Esophagus muscularis mucosa (tissue), 4 donors: ENCODE measurements around the gene CTIF. TPM values are rescaled to one million over a fixed set of nuclear protein-coding genes. Genes with fewer than 3 reads are reported as not detected.

Source experiments
- DNase-seq: peaks from one replicate; pipeline ENCODE4 v3.0.0-alpha.2; 2017; ENCODE audit errors: extremely low spot score
- H3K27ac ChIP-seq, 4 donors: fragments of 200-600 bp; sonication (generic); replicated peaks in 1 of 4; 1 replicate in 3 of 4; 2 replicates in 1 of 4; pipeline ENCODE4 v1.5.1; 2016 to 2019; ENCODE audit warnings: mild to moderate bottlenecking in 1 of 4
- H3K27me3 ChIP-seq, 4 donors: fragments of 200-600 bp; sonication (generic); one replicate each; pipeline versions ENCODE4 v1.5.1 to v1.6.0; 2016 to 2019
- H3K36me3 ChIP-seq, 4 donors: fragments of 200-600 bp; sonication (generic); one replicate each; pipeline ENCODE4 v1.5.1; 2016 to 2019
- H3K4me1 ChIP-seq, 4 donors: fragments of 200-600 bp; sonication (generic); one replicate each; pipeline ENCODE4 v1.5.1; 2016 to 2019
- H3K4me3 ChIP-seq, 4 donors: fragments of 200-600 bp; sonication (generic); 1 replicate in 2 of 4; 2 replicates in 2 of 4; pipeline ENCODE4 v1.5.1; 2016 to 2019; ENCODE audit warnings: mild to moderate bottlenecking in 4 of 4, moderate library complexity in 1 of 4
- H3K9me3 ChIP-seq, 4 donors: fragments of 200-600 bp; sonication (generic); 1 replicate in 3 of 4; 2 replicates in 1 of 4; pipeline ENCODE4 v1.5.1; 2016 to 2019
- CTCF ChIP-seq, 3 experiments: fragments of 200-600 bp in 2 of 3; fragments of 450-650 bp in 1 of 3; sonication (generic) in 2 of 3; IDR thresholded peaks; one replicate each; pipeline ENCODE4 v1.5.1; 2017 to 2019; ENCODE audit warnings: antibody characterized with exemption in 3 of 3, mild to moderate bottlenecking in 2 of 3, moderate library complexity in 1 of 3
- EP300 ChIP-seq: sonication (generic); formaldehyde crosslinking; IDR thresholded peaks from one replicate; pipeline ENCODE4 v1.6.1; 2017; ENCODE audit warnings: antibody characterized with exemption
- POLR2A ChIP-seq: fragments of 450-650 bp; IDR thresholded peaks from one replicate; pipeline ENCODE4 v1.6.1; 2017; ENCODE audit warnings: antibody characterized with exemption, moderate library complexity, mild to moderate bottlenecking, low read depth
- POLR2AphosphoS5 ChIP-seq, 2 donors: sonication (generic); formaldehyde crosslinking; IDR thresholded peaks; one replicate each; pipeline ENCODE4 v1.6.1; 2017; ENCODE audit warnings: antibody characterized with exemption in 2 of 2
- WGBS: methylation state at CpG from one replicate; pipeline ENCODE4 v1.1.5; 2018; 5-methylcytosine and 5-hydroxymethylcytosine counted together
- intact Hi-C: fragments of 100-400 bp; cut with DNase I; formaldehyde crosslinking; loops from one replicate; pipeline ENCODE4 v1.15.1; 2023
- total RNA-seq, 4 donors: library from RNA; depleted of rRNA; stranded (reverse); fragments of >200 nt; gene quantifications; one replicate each; pipeline versions ENCODE4 v1.1.0 to v1.2.1, GENCODE V29; 2016

The CTIF gene
- total RNA-seq, 4 donors from 2014 or later = 63.1 to 137 (median 87.7) TPM

DNA sequence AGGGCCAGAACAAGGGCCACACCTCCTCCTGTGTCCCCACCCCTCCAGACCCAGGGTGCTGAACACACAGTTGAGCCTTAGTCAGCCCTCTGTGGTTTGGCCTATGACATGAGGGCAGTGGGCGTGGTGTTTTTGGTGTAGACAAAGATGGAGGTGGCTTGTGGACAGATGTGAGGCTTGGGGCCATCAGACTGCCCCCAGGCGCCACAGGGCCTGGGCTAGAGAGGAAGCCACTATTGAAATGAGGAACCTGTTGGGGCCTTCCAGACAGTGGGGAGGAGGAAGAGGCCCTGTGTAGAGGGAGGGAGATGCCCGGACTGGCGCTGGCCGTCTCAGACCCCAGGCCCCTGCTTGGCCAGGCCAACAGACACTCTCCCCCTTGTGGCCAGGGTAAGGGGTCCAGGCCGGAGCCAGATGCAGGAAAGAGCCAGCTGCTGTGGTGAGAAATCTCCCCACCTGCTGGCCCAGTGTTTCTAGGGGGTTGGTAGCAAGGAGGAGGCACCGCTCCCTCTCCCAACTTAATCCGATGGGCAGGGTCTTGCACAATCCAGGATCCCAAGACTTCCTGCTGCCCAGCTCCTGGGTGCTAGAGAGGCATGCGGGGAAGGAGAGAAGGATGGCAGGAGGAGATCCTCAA is 358.2 kb downstream of the CTIF start:
- TF ChIP-seq POLR2AphosphoS5 (IDR thresholded peaks at IDR 0.05) = no peak
- TF ChIP-seq EP300 = no peak
- TF ChIP-seq POLR2A = no peak
- TF ChIP-seq CTCF (IDR thresholded peaks at IDR 0.05) = no peak
- H3K27me3 ChIP-seq = no peaks in the 10 kb centered on the region
- no peaks in the 10 kb centered on the region for H3K36me3 ChIP-seq
- H3K9me3 ChIP-seq = no peaks in the 10 kb centered on the region
- peaks cover 6 to 24% (median 15%) of the 10 kb centered on the region in 4 donors for H3K4me1 ChIP-seq
- intact Hi-C loops = no loop called here
- H3K4me3 ChIP-seq = no peak overlapping the region
- WGBS = 68% methylated on average over 9 of the region's 9 CpGs
- DNase-seq = no peak
- no peak overlapping the region for H3K27ac ChIP-seq

- no peak for DNase-seq
- Histone ChIP-seq H3K36me3 (no peaks in the 10 kb centered on the region), H3K9me3 (no peaks in the 10 kb centered on the region), H3K4me3 (no peak overlapping the region), H3K27ac (no peak overlapping the region), H3K27me3 (no peaks in the 10 kb centered on the region), H3K4me1 (peaks cover 11 to 30% (median 20%) of the 10 kb centered on the region in 4 donors)
- TF ChIP-seq EP300 (no peak), POLR2A (no peak), CTCF (IDR thresholded peaks at IDR 0.05) (no peak), POLR2AphosphoS5 (IDR thresholded peaks at IDR 0.05) (no peak)
- 85% methylated on average over 4 of the region's 5 CpGs for WGBS
- intact Hi-C loops = no loop called here
These were observed 358.7 kb downstream of the CTIF start for GRCh38 chr18:48897531-48897930.

GRCh38 chr18:48898521-48898920 is 359.7 kb downstream of the CTIF start:
- 87% methylated on average over 4 of the region's 4 CpGs for WGBS
- H3K9me3 ChIP-seq = no peaks in the 10 kb centered on the region
- no peaks in the 10 kb centered on the region for H3K36me3 ChIP-seq
- intact Hi-C loops = no loop called here
- no peak overlapping the region for H3K27ac ChIP-seq
- H3K4me1 ChIP-seq = peaks cover 20 to 33% (median 27%) of the 10 kb centered on the region in 4 donors
- TF ChIP-seq POLR2AphosphoS5 (IDR thresholded peaks at IDR 0.05) = no peak
- no peak for TF ChIP-seq EP300
- DNase-seq = no peak
- H3K27me3 ChIP-seq = no peaks in the 10 kb centered on the region
- no peak overlapping the region for H3K4me3 ChIP-seq

GRCh38 chr18:48899558-48900174 is 360.8 kb downstream of the CTIF start:
- H3K27me3 ChIP-seq = no peaks in the 10 kb centered on the region
- H3K36me3 ChIP-seq = no peaks in the 10 kb centered on the region
- H3K4me3 ChIP-seq = no peak overlapping the region
- no peak overlapping the region for H3K27ac ChIP-seq
- 89% methylated on average over 4 of the region's 4 CpGs for WGBS
- TF ChIP-seq CTCF (IDR thresholded peaks at IDR 0.05) (no peak), POLR2A (no peak), EP300 (no peak), POLR2AphosphoS5 (IDR thresholded peaks at IDR 0.05) (no peak)
- peaks cover 0 to 6% (median 3%) of the 10 kb centered on the region in 4 donors for H3K9me3 ChIP-seq
- H3K4me1 ChIP-seq = peaks cover 20 to 29% (median 23%) of the 10 kb centered on the region in 4 donors
- intact Hi-C loops = no loop called here
- DNase-seq = no peak

DNA sequence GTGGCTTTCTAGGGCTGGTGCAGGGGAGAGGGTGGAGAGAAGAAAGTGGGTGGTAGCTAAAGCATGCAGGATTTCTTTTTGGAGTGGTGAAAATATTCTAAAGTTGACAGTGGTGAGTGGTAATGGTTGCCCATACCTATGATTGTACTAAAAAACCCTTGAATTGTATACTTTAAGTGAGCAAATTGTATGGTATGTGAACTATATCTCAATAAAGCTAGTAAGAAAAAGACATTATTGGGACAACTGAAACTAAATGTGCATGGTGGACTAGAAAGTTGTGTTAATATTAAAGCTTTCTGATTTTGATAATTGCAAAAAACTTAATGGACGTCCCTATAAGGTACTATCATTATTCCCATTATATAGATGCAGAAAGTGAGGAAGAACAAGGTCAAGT is 361.6 kb downstream of the CTIF start:
- Histone ChIP-seq H3K36me3 (no peaks in the 10 kb centered on the region), H3K4me3 (no peak overlapping the region), H3K4me1 (peaks cover 20 to 29% (median 23%) of the 10 kb centered on the region in 4 donors), H3K27ac (no peak overlapping the region), H3K27me3 (no peaks in the 10 kb centered on the region), H3K9me3 (peaks cover 0 to 10% (median 10%) of the 10 kb centered on the region in 4 donors)
- no peak for TF ChIP-seq EP300
- no peak for TF ChIP-seq POLR2A
- no peak for TF ChIP-seq CTCF (IDR thresholded peaks at IDR 0.05)
- no peak for TF ChIP-seq POLR2AphosphoS5 (IDR thresholded peaks at IDR 0.05)
- WGBS = 89% methylated on average over 1 of the region's 1 CpG
- intact Hi-C loops = no loop called here
- DNase-seq = no peak
